IPS-NIHi7 (cell line): Measurements from ENCODE around the gene CD74.

Experiments used
- DNase-seq: peaks from one replicate; pipeline ENCODE4 v3.0.0; 2012; ENCODE audit warnings: mixed read lengths; ENCODE audit errors: extremely low spot score

CD74 gene

GRCh38 chr5:150410524-150411244 lies 2.0 kb downstream of the CD74 start:
- DNase-seq, result peak; percentile 79

GRCh38 chr5:150409638-150410523 lies 2.8 kb downstream of the CD74 start:
- DNase-seq, result peak; percentile 97

DNA sequence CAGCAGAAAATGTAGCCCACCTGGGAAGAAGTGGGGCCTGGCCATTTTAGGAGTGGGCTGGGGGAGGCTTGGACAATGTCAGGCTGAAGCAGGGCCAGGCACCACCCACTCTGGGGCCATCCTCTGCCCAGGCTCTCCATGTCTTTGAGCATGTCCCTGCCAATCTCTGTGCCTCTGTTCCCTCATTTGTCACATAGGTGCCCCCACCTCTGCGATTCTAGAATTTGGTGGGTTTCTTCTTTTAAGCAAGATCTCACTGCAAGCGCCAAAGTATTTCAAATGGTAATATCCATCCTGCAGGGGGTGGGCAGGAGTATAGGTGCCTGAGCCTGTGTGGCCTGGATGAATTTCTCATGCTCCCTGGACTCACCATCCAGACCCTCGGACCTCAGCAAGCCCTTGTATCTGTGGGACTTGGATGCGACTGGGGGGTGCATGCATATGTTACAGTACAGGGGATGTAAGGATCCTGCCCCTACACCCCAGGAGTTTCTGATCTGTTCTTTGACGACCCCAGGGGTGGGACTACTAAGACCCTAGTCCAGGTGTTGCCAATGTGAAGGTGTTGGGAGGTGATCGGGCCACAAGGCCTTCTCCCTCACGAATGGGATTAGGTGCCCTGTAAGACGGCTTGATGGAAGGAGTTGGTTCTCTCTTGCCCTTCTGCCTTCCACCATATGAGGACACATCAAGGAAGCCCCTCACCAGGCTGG lies 4.3 kb downstream of the CD74 start:
- no peak for DNase-seq

DNA sequence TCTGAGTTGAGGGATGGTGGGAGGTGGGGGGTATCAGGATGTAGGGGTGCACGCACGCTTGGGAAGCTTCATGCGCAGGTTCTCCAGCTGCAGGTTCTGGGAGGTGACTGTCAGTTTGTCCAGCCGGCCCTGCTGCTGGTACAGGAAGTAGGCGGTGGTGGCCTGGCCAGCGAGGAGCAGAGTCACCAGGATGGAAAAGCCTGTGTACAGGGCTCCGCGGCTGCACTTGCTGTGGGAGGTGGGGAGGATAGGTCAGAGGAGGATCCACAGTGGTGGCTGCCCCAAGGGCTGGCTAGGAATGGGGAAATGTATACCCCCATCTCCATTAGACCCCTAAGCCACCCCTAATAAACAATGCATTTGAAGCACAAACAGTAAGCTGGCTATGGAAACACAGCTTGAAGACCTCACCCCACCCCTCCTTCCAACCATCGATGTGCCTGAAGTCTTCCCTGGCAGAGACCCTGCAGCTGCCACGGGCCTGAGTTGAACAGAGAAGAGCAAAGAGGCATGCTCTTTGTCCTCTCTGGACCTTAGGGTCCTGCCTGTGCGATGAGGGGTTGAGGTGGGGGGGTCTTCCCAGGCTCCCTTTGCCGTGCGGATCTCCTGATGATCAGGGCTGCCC lies 5.5 kb downstream of the CD74 start:
- no peak for DNase-seq

GRCh38 chr5:150406723-150407095 lies 6.0 kb downstream of the CD74 start:
- no peak for DNase-seq

- no peak for DNase-seq
Observed at GRCh38 chr5:150406103-150406722, 6.5 kb downstream of the CD74 start.

- no peak for DNase-seq
Observed at GRCh38 chr5:150404941-150405816, 7.5 kb downstream of the CD74 start.

DNA sequence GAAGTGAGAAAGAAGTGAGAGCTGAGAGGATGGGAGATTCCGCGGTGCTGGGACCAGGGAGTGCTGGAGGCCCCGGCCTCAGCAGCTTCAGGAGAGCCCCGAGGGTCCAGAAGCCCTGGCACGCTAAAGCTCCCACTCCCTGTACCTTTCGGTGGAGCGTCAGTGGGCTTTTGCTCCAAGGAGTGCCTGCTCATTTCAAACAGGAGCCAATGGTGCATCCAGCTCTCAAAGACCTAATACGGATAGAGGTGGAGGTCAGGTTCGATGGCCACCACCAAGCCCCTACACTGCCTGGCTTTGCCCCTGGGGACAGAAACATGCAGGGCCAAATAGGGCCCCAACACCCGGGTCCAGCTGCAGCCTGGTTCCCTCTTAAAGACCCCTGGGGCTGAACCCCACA lies 8.2 kb downstream of the CD74 start:
- no peak for DNase-seq

GRCh38 chr5:150404121-150404520 lies 8.6 kb downstream of the CD74 start:
- no peak for DNase-seq

DNA sequence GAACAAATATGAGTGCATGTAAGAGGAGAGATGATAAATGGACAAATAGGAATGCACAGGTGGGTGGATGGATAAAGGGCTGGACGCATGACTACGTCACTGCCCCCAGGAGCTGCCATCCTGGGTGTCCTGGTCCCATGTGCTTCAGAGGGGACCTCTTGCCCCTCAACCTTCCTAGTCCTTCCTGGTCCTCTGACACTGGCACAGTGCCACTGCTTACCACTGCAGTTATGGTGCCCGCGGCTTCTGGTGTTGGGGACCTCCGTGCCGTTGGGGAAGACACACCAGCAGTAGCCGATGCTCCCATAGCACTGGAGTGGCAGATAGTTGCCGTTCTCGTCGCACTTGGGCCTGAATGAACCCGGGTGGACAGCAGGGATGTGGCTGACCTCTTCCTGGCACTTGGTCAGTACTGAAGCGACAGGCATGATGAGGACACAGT lies 9.8 kb downstream of the CD74 start:
- DNase-seq, result no peak

GRCh38 chr5:150402229-150402773 lies 10.4 kb downstream of the CD74 start:
- DNase-seq, result no peak

GRCh38 chr5:150401376-150402228 lies 11.1 kb downstream of the CD74 start:
- DNase-seq, result no peak

DNA sequence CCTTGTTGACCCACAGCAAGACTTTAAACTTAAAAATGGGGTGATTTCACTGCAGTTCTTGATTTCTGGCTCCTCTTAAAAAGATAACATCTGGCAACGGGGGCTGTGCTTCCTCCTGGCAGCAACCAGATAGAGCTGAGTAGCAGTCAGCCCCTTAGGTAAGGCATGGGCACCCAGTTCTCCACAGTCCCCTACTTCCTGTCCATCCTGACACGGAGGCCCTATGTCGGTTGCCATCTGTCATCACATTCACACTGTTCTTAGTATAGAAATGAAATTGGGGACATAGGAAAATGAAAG lies 11.7 kb downstream of the CD74 start:
- DNase-seq, result no peak

DNA sequence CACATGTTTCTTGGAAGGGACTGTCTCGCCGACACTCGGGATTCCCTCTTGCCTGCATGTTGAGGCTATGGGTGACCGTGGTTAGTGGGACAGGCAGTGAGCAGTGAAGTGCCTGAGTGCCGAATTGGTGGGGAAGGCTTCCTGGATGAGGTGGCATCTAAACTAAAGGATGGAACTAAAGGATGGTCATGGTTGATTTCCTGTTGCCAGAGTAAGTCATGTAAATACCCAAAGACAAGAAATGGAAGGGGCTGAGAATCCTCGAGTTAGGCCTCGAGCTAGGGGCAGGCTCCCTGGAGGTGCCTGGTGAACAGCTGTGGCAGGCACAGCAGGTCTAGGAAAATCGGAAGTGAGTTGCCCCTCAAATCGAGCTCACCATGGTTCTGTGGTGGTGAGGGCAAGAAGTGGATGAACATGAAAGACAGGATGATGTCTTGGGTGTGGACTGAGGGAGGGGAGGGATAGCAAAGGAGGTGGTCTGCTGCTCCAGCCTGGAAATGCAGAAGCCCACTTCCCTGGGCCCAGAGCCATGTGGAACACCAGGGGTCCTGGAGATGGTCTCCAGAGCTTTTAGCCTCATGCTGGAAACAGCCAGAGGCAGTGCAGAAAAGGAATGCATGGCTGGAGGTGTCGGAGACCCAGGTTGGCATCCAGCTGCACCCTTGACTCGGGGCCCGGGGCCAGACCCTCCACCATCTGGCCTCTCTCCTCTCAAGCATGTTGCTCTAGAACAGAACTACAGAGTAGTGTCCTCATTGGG lies 12.2 kb downstream of the CD74 start:
- no peak for DNase-seq

DNA sequence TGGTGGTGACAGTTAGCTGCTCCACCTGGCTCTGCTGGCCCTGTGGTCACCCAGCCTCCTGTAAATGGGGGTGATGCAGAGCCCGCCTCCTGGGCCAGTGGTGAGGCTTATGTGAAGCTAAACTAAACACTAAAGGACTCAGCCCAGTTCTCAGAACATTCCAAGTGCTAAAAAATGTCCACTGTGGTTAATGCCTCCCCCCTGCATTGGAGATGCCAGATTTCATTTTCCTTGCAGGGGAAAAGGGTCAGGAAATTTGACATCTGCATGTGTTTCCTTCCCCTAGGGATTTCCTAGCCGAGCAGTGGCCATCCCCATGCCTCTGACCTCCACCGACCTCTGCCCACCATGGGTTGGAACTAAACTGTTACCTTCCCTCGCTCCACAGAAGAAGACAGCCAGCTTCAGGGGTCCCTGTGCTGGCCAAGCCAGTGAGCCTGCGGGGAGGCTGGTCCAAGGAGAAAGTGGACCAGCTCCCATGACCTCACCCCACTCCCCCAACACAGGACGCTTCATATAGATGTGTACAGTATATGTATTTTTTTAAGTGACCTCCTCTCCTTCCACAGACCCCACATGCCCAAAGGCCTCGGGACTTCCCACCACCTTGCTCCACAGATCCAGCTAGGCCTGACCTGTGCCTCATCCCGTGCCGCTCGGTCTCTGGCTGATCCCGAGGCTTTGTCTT lies 13.0 kb downstream of the CD74 start:
- no peak for DNase-seq

GRCh38 chr5:150398722-150399523 lies 13.8 kb downstream of the CD74 start:
- no peak for DNase-seq
